ENCODE measurements around the gene CAMSAP3.
A peak's percentile ranks its signal among the peaks of the same experiment; 100 is the strongest.

The CAMSAP3 gene

DNA sequence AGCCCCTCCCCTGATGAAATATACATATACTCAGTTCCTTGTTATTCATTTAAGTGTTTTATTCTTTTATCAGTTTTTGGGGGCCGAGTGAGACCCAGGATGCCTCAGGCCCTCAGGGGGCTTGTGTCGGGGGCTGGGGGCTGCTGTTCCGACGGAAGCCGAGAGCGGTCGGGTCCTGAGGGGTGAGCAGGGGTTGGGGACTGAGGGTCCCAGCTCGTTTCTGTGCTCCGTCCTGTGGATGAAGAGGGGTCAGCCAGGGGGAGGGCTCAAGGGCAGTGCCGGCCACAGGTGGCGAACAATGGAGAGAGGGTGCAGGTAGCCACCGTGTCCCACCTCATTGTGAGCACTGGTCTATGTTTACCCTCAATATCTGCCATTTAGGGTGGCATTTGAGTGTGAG, 35.9 kb downstream of the CAMSAP3 start:
- Mint-ChIP-seq H3K27ac (no peak overlapping the region), H3K4me1 (ENCODE audit: low read depth) (peaks cover 47% of the 10 kb centered on the region), H3K9me3 (ENCODE audit: low read depth) (no peaks in the 10 kb centered on the region), H3K4me3 (peak overlapping the region; percentile 63), H3K36me3 (peaks cover 2% of the 10 kb centered on the region), H3K27me3 (no peaks in the 10 kb centered on the region)

DNA sequence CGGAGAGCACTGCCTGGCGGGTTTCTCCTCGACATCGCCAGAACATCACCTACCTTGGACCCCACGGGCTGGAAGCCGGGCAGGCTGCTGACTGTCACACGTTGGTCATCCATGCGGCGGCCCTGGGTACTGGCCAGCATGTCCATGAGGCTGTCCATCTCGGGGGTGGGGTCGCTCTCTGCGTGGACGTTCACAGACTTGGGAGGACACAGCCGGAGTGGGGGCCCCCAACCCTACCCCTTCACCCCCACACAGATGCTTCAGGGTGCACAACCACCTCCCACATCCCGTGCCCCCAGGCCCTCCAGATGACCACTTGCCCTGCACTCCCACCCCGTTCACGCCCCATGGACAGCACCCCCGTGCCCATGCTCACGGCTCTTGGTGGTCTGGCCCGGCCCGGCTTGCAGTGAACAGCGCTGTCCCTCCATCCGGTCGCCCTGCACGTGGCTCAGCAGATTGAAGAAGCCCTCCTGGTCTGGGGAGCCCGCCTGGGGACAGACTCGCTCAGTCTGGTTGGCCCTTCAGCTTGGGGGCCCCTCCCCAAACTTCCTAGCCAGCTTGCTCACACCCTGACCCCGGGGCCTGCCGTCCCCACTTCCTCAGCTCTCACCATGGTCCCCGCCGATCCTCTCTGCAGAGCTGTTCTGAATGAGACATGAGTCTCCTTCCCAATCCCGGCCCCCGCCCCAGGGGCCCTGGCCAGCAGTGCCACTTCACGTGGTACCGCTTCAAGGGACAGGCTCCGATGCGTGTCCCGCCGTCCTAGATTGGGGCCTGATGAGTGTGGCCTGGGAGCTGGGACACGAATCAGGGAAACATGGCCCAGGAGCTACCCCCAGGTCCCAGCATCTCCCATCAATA, 36.9 kb downstream of the CAMSAP3 start:
- Mint-ChIP-seq H3K27ac (no peak overlapping the region), H3K4me1 (ENCODE audit: low read depth) (peaks cover 45% of the 10 kb centered on the region), H3K36me3 (no peaks in the 10 kb centered on the region), H3K4me3 (no peak overlapping the region), H3K9me3 (ENCODE audit: low read depth) (no peaks in the 10 kb centered on the region), H3K27me3 (no peaks in the 10 kb centered on the region)

GRCh38 chr19:7633698-7634097, 38.0 kb downstream of the CAMSAP3 start, which contains the start of gene PCP2:
Gene PCP2, minus strand, starts transcription at chr19:7633719. Its CDS starts 262 bp downstream, at chr19:7633457.
- Mint-ChIP-seq H3K27me3 (no peaks in the 10 kb centered on the region), H3K36me3 (no peaks in the 10 kb centered on the region), H3K27ac (no peak within 1 kb of the TSS), H3K4me3 (no peak within 1 kb of the TSS), H3K4me1 (ENCODE audit: low read depth) (peaks cover 39% of the 10 kb centered on the region), H3K9me3 (ENCODE audit: low read depth) (no peaks in the 10 kb centered on the region)

DNA sequence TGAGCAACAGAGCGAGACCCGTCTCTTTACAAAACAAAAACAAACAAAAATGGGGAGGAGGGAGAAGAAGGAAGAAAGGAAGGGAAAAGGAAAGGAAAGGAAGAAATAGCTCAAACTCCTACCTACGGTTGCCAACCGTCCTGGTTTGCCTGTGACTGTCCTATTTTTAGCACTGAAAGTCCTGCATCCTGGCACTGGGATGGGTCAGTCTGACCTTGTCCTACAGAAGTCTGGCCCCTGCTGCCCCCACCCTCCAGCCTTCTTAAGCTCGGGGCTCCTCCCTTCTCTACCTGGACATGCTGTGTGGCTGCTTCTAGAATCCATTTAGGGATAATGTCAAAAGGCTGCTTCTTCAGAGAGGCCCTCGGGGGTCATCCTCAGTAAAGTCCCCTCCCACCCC, 40.0 kb downstream of the CAMSAP3 start:
- Mint-ChIP-seq H3K36me3 (peaks cover 5% of the 10 kb centered on the region), H3K4me1 (ENCODE audit: low read depth) (peaks cover 37% of the 10 kb centered on the region), H3K27me3 (no peaks in the 10 kb centered on the region), H3K4me3 (peak overlapping the region; percentile 83), H3K9me3 (ENCODE audit: low read depth) (no peaks in the 10 kb centered on the region), H3K27ac (peak overlapping the region; percentile 61)

GRCh38 chr19:7636317-7636690, 40.6 kb downstream of the CAMSAP3 start:
- H3K9me3 Mint-ChIP-seq (ENCODE audit: low read depth) = no peaks in the 10 kb centered on the region
- no peaks in the 10 kb centered on the region for H3K27me3 Mint-ChIP-seq
- peak overlapping the region; percentile 83 for H3K4me3 Mint-ChIP-seq
- peaks cover 35% of the 10 kb centered on the region for H3K4me1 Mint-ChIP-seq (ENCODE audit: low read depth)
- peak overlapping the region; percentile 77 for H3K27ac Mint-ChIP-seq
- peaks cover 5% of the 10 kb centered on the region for H3K36me3 Mint-ChIP-seq

DNA sequence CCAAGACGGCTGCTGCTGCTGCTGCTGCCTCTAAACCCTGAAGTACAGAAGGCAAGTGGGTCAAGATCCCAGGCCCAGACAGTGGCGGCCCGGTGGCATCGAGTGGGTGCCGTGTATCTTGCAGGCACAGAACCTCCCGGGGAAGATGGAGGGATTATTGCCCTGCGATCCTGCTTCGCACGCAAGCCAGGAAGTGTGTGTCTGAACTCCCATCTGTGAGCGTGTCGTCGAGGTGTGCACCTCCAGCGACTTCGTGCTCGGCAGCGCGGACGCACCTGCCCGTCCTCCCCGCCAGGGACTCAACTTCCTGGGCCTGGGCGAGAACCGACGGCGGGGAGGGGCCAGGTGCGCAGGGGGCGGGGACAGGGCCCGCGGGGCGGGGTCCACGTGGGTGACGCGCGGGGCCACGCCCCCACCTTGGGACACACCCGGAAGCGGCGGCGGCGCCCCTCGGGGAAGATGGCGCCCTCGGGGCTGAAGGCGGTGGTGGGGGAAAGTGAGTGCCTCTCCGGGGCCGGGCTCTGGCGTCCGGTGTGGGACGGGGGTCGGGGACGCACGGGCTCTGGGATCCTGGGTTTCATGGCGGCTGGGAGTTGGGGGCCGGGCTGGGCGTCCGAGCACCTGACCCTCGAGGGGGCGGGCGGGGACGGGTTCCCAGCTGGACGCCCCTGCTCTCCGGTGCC, 41.2 kb downstream of the CAMSAP3 start, which contains the start of gene STXBP2:
Gene STXBP2, plus strand, starts transcription at position 420 of the 683 bp plus-strand sequence. Its CDS starts 40 bp downstream, at position 460.
- Mint-ChIP-seq H3K36me3 (peaks cover 5% of the 10 kb centered on the region), H3K9me3 (ENCODE audit: low read depth) (no peaks in the 10 kb centered on the region), H3K4me1 (ENCODE audit: low read depth) (peaks cover 33% of the 10 kb centered on the region), H3K27ac (peak within 1 kb of the TSS; percentile 77), H3K27me3 (no peaks in the 10 kb centered on the region), H3K4me3 (peak within 1 kb of the TSS; percentile 83)

DNA sequence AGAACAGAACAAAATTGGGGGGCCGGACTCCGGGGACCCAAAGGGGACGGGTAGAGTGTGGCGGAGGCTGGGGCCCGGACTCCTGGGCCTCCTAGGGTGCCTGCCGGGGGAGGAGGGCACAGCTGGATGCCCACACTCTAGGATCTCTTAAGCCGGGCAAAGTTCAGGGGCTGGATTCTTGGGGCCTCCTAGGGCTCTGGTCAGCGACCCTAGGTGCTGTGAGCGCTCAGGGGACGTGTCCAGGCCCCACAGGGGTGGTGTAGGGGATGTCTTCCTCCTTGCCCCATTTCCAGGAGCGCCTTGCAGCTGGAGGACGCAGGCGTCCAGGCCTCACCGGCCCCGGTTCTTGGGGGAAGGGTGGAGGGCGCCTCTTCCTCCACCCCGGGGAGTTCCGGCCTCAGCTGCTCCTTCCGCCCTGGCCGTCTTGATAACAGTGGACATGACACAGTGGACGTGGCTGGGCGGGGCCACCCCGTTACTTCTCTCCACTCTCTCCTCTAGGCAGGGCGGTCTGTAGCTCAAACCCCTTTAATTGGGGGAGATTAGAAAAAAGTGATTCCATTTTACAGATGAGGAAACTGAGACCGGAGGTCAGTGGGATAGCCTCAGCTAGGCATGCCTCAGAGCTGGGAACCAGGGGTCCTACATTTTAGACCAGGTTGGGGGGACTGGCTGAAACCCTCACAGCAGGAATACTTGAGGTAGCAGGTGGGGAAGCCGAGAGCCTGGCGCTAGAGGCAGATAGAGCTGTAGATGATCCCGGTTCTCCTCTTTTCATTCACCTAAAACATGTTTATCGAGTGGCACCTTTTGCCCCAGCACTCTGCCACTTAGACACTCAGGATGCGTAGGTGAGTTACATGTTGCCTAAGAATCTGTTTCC, 42.0 kb downstream of the CAMSAP3 start:
- Mint-ChIP-seq H3K27me3 (no peaks in the 10 kb centered on the region), H3K4me1 (ENCODE audit: low read depth) (peaks cover 30% of the 10 kb centered on the region), H3K27ac (peak overlapping the region; percentile 73), H3K36me3 (peaks cover 5% of the 10 kb centered on the region), H3K4me3 (peak overlapping the region; percentile 83), H3K9me3 (ENCODE audit: low read depth) (no peaks in the 10 kb centered on the region)

DNA sequence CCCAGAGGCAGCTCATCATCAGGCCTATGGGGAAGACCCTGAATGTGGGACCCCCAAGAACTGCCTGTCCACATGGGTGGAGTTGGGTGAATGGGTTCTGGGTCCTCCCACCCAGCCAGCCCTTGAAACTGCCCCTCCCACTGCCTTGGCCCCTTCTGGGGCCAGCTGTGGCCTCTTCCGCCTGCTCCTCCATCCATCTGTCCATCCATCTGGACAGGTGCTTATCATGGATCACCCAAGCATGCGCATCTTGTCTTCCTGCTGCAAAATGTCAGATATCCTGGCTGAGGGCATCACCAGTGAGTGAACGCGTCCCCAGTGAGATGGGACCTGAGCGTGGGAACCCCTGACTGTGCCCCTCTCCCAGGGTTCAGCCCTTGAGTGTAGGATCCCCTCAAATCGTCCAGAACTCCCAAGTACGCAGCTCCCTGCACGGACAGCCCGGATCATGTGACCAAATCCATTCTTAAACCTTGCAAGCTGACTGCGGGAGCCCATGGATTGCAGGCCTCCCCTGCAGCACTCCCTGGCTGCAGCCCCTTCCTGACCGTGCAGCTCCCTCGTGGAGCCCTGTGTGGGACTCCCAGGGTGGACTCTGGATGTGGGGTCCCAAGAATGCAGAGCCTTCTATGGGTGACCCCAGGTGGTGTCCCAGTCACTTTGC, 43.3 kb downstream of the CAMSAP3 start:
- Mint-ChIP-seq H3K36me3 (peaks cover 5% of the 10 kb centered on the region), H3K27ac (no peak overlapping the region), H3K9me3 (ENCODE audit: low read depth) (no peaks in the 10 kb centered on the region)

GRCh38 chr19:7639863-7640348, 44.2 kb downstream of the CAMSAP3 start:
- H3K4me3 Mint-ChIP-seq = peak overlapping the region; percentile 59

More for the DNA sequence above, 43.3 kb downstream of the CAMSAP3 start:
- Mint-ChIP-seq H3K27me3 (no peaks in the 10 kb centered on the region), H3K4me3 (no peak overlapping the region), H3K4me1 (ENCODE audit: low read depth) (peaks cover 30% of the 10 kb centered on the region)

GRCh38 chr19:7640803-7641202, 45.1 kb downstream of the CAMSAP3 start:
- peaks cover 24% of the 10 kb centered on the region for H3K4me1 Mint-ChIP-seq (ENCODE audit: low read depth)
- no peak overlapping the region for H3K27ac Mint-ChIP-seq
- H3K36me3 Mint-ChIP-seq = peaks cover 5% of the 10 kb centered on the region
- no peaks in the 10 kb centered on the region for H3K27me3 Mint-ChIP-seq
- no peak overlapping the region for H3K4me3 Mint-ChIP-seq
- H3K9me3 Mint-ChIP-seq (ENCODE audit: low read depth) = no peaks in the 10 kb centered on the region

More at GRCh38 chr19:7639863-7640348, 44.2 kb downstream of the CAMSAP3 start:
- Mint-ChIP-seq H3K27ac (no peak overlapping the region), H3K36me3 (peaks cover 5% of the 10 kb centered on the region), H3K27me3 (no peaks in the 10 kb centered on the region), H3K4me1 (ENCODE audit: low read depth) (peaks cover 28% of the 10 kb centered on the region), H3K9me3 (ENCODE audit: low read depth) (no peaks in the 10 kb centered on the region)

DNA sequence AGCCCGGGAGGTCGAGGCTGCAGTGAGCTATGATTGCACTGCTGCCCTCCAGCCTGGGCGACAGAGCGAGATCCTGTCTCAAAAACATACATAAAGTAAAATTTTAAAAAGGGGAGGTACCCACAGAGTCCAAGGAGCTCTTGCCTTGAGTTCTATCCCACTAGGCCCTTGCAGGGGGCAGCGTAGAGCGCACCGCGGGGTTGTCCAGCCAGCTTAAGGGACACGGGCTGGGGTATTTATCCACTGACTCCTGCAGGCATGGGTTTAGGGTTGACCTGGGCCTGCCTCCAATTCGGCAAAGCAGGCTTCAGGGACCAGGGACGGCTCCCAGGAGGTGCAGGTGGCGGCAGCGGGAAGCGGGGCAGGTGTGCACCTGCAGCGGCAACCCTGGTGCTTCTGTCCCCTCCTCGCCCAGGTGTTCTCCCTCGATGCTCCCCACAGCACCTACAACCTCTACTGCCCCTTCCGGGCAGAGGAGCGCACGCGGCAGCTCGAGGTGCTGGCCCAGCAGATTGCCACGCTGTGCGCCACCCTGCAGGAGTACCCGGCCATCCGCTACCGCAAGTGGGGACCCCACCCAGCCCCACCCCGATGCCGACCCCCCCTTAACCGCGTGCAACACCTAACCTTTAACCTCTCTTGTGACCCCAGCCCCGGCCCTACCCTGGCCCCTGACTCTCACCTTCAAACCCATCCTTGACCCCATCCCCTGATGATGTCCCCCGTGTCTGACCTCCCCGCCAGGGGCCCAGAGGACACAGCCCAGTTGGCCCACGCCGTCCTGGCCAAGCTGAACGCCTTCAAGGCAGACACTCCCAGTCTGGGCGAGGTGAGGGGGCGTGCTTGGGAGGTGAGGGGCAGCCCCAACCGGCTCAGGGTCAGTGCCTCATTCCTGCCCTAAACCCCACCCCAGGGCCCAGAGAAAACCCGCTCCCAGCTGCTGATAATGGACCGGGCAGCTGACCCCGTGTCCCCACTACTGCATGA, 45.9 kb downstream of the CAMSAP3 start:
- no peaks in the 10 kb centered on the region for H3K27me3 Mint-ChIP-seq
- H3K4me3 Mint-ChIP-seq = no peak overlapping the region
- no peaks in the 10 kb centered on the region for H3K9me3 Mint-ChIP-seq (ENCODE audit: low read depth)
- no peak overlapping the region for H3K27ac Mint-ChIP-seq
- H3K36me3 Mint-ChIP-seq = peaks cover 5% of the 10 kb centered on the region
- H3K4me1 Mint-ChIP-seq (ENCODE audit: low read depth) = peaks cover 21% of the 10 kb centered on the region

DNA sequence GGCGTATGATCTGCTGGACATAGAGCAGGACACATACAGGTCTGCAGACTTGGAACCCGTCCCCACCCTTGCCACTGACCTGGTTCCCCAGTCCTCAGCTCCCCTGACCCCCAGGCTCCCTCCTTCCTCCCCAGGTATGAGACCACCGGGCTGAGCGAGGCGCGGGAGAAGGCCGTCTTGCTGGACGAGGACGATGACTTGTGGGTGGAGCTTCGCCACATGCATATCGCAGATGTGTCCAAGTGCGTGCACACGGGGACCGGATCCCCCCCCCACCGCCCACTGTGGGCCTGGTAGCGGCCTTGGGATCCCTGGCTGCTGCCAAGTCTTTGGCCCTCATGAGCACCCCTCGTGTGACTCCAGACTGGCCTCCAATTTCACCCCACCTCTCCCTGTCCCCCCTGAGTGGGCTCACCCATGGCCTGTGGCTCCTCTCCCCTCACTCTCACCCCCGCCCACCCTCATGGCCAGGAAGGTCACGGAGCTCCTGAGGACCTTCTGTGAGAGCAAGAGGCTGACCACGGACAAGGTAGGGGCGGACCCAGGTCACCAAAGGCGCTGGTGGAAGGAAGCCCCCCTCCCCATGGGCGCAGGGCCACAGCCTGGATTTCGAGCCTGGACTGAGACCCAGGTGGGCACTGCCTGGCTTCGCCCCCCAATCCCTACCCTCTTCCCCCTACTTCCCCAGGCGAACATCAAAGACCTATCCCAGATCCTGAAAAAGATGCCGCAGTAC, 46.8 kb downstream of the CAMSAP3 start:
- Mint-ChIP-seq H3K27ac (no peak overlapping the region), H3K4me3 (no peak overlapping the region), H3K36me3 (peaks cover 5% of the 10 kb centered on the region), H3K9me3 (ENCODE audit: low read depth) (no peaks in the 10 kb centered on the region), H3K4me1 (ENCODE audit: low read depth) (peaks cover 18% of the 10 kb centered on the region), H3K27me3 (no peaks in the 10 kb centered on the region)

- H3K36me3 Mint-ChIP-seq = peaks cover 5% of the 10 kb centered on the region
- H3K4me1 Mint-ChIP-seq (ENCODE audit: low read depth) = peaks cover 15% of the 10 kb centered on the region
- no peaks in the 10 kb centered on the region for H3K27me3 Mint-ChIP-seq
- no peak overlapping the region for H3K4me3 Mint-ChIP-seq
- no peak overlapping the region for H3K27ac Mint-ChIP-seq
- no peaks in the 10 kb centered on the region for H3K9me3 Mint-ChIP-seq (ENCODE audit: low read depth)
Measured at GRCh38 chr19:7643031-7643415, 47.4 kb downstream of the CAMSAP3 start.
